H1 (cell line): ENCODE data around the gene MRM1. TPM values are rescaled to one million over a fixed set of nuclear protein-coding genes. Genes with fewer than 3 reads are reported as not detected.
A peak's percentile ranks its signal among the peaks of the same experiment; 100 is the strongest.

Source experiments
- CTCF ChIA-PET: fragments of 300-600 bp; sonication (Branson Sonifier 250); formaldehyde crosslinking; loops from one replicate; lab custom pipeline; 2021; ENCODE audit not compliant: partially characterized antibody; lab: Charles Lee
- POLR2A ChIA-PET: fragments of 300-600 bp; sonication (Branson Sonifier 250); formaldehyde crosslinking; loops from one replicate; lab custom pipeline; 2021; ENCODE audit warnings: inconsistent platforms; ENCODE audit not compliant: partially characterized antibody; lab: Charles Lee
- DNase-seq, 2 experiments: peaks; one replicate each; pipeline versions ENCODE4 v3.0.0 to v3.0.0-alpha.2; 2010 to 2022; ENCODE audit warnings: low spot score in 2 of 2, low read depth in 1 of 2, mixed read lengths in 1 of 2
- FAIRE-seq: peaks from 2 replicates; lab custom pipeline; 2011; peaks lifted over from hg19 to GRCh38; lab: Jason Lieb, UNC
- H2AFZ ChIP-seq: 2 replicates; pipeline ENCODE4 v1.8.1; 2012; ENCODE audit warnings: low read length, inconsistent platforms
- H2AK5ac ChIP-seq: 2 replicates; pipeline ENCODE4 v1.6.1; 2013; ENCODE audit warnings: low read depth, low read length
- H2BK120ac ChIP-seq: replicated peaks from 2 replicates; pipeline ENCODE3; 2013; ENCODE audit warnings: low read depth, low read length, inconsistent platforms
- H2BK12ac ChIP-seq: 2 replicates; pipeline ENCODE4 v1.6.1; 2013; ENCODE audit warnings: low read depth, low read length
- H2BK15ac ChIP-seq: 2 replicates; pipeline ENCODE4 v1.6.1; 2013; ENCODE audit warnings: low read length
- H2BK20ac ChIP-seq: 2 replicates; pipeline ENCODE4 v1.6.1; 2013; ENCODE audit warnings: low read length
- H2BK5ac ChIP-seq: 2 replicates; pipeline ENCODE4 v1.6.1; 2013; ENCODE audit warnings: low read depth, low read length
- H3K14ac ChIP-seq: 2 replicates; pipeline ENCODE4 v1.6.1; 2013; ENCODE audit warnings: inconsistent platforms; ENCODE audit not compliant: insufficient read length
- H3K18ac ChIP-seq: 2 replicates; pipeline ENCODE4 v1.6.1; 2013; ENCODE audit warnings: low read length; ENCODE audit errors: extremely low read depth
- H3K23ac ChIP-seq: 2 replicates; pipeline ENCODE4 v1.6.1; 2013; ENCODE audit warnings: inconsistent platforms; ENCODE audit not compliant: insufficient read length
- H3K23me2 ChIP-seq: 2 replicates; pipeline ENCODE4 v1.6.1; 2013; ENCODE audit warnings: low read depth, low read length
- H3K27ac ChIP-seq: 2 replicates; pipeline ENCODE4 v1.6.1; 2011; ENCODE audit warnings: low read depth, low read length, inconsistent platforms
- H3K27me3 ChIP-seq, 4 experiments: replicated peaks in 1 of 4; 1 replicate in 1 of 4; 2 replicates in 3 of 4; pipeline versions ENCODE4 v1.6.1 to v1.8.1; 2011 to 2013; ENCODE audit warnings: low read length in 3 of 4, mild to moderate bottlenecking in 3 of 4, inconsistent platforms in 2 of 4, mixed read lengths in 2 of 4, moderate library complexity in 1 of 4; ENCODE audit not compliant: control insufficient read depth in 3 of 4, insufficient read depth in 3 of 4; ENCODE audit errors: extremely low read depth in 1 of 4
- H3K36me3 ChIP-seq, 4 experiments: 2 replicates each; pipeline versions ENCODE4 v1.6.1 to v1.8.1; 2011 to 2013; ENCODE audit warnings: mild to moderate bottlenecking in 4 of 4, low read length in 3 of 4, moderate library complexity in 2 of 4, control low read depth in 1 of 4, inconsistent platforms in 1 of 4; ENCODE audit not compliant: insufficient read depth in 4 of 4, control insufficient read depth in 2 of 4
- H3K4ac ChIP-seq: replicated peaks from 2 replicates; pipeline ENCODE3; 2013; ENCODE audit warnings: low read length, low read depth, mixed read lengths, inconsistent platforms; ENCODE audit not compliant: insufficient read length
- H3K4me1 ChIP-seq, 4 experiments: replicated peaks in 1 of 4; 1 replicate in 1 of 4; 2 replicates in 3 of 4; pipeline versions ENCODE4 v1.6.1 to v1.8.1; 2011 to 2013; ENCODE audit warnings: low read length in 3 of 4, inconsistent platforms in 2 of 4, mixed read lengths in 1 of 4; ENCODE audit not compliant: insufficient read depth in 4 of 4, control insufficient read depth in 3 of 4
- H3K4me2 ChIP-seq, 2 experiments: 2 replicates each; pipeline versions ENCODE4 v1.6.1 to v1.8.1; 2011 to 2013; ENCODE audit warnings: low read depth in 2 of 2, low read length in 2 of 2, control low read depth in 1 of 2, inconsistent platforms in 1 of 2, mild to moderate bottlenecking in 1 of 2; ENCODE audit not compliant: insufficient read depth in 1 of 2
- H3K4me3 ChIP-seq, 4 experiments: fragments of 200-600, 300-600 bp in 1 of 4; sonication (generic), shearing (Covaris generic), sonication (Bioruptor Twin) in 1 of 4; 2 replicates each; pipeline versions ENCODE4 v1.5.1 to v1.8.1; 2011 to 2016; ENCODE audit warnings: low read length in 4 of 4, low read depth in 3 of 4, control low read depth in 2 of 4, inconsistent platforms in 2 of 4, mild to moderate bottlenecking in 2 of 4, mixed read lengths in 1 of 4, moderate library complexity in 1 of 4; ENCODE audit not compliant: insufficient read depth in 2 of 4; ENCODE audit errors: extremely low read depth in 1 of 4
- H3K56ac ChIP-seq: replicated peaks from 2 replicates; pipeline ENCODE3; 2013; ENCODE audit warnings: low read depth, mild to moderate bottlenecking, mixed read lengths, low read length, inconsistent platforms; ENCODE audit not compliant: insufficient read length
- H3K79me1 ChIP-seq: 2 replicates; pipeline ENCODE4 v1.6.1; 2013; ENCODE audit warnings: low read depth, low read length, control low read depth
- H3K79me2 ChIP-seq, 2 experiments: 2 replicates each; pipeline versions ENCODE4 v1.6.1 to v1.8.1; 2012 to 2013; ENCODE audit warnings: low read length in 2 of 2, mild to moderate bottlenecking in 2 of 2, inconsistent platforms in 1 of 2; ENCODE audit not compliant: insufficient read depth in 2 of 2, control insufficient read depth in 1 of 2
- H3K9ac ChIP-seq, 4 experiments: replicated peaks in 1 of 4; 1 replicate in 1 of 4; 2 replicates in 3 of 4; pipeline versions ENCODE4 v1.6.1 to v1.8.1; 2011 to 2013; ENCODE audit warnings: low read depth in 3 of 4, low read length in 3 of 4, control low read depth in 2 of 4, mild to moderate bottlenecking in 2 of 4, moderate library complexity in 2 of 4, inconsistent platforms in 1 of 4; ENCODE audit errors: extremely low read depth in 1 of 4
- H3K9me3 ChIP-seq, 2 experiments: 2 replicates each; pipeline versions ENCODE4 v1.6.1 to v1.8.1; 2012 to 2013; ENCODE audit warnings: mild to moderate bottlenecking in 2 of 2, moderate library complexity in 2 of 2, control low read depth in 1 of 2, inconsistent platforms in 1 of 2, low read depth in 1 of 2, low read length in 1 of 2, mixed read lengths in 1 of 2; ENCODE audit not compliant: insufficient read depth in 2 of 2
- H4K20me1 ChIP-seq, 2 experiments: replicated peaks in 1 of 2; 2 replicates each; pipeline versions ENCODE3 to v1.8.1; 2011 to 2013; ENCODE audit warnings: inconsistent platforms in 2 of 2, low read length in 2 of 2, mild to moderate bottlenecking in 1 of 2; ENCODE audit not compliant: insufficient read depth in 2 of 2, control insufficient read depth in 1 of 2
- H4K5ac ChIP-seq: 2 replicates; pipeline ENCODE4 v1.6.1; 2013; ENCODE audit warnings: low read length, low read depth, mixed read lengths, inconsistent platforms; ENCODE audit not compliant: insufficient read length
- H4K8ac ChIP-seq: 2 replicates; pipeline ENCODE4 v1.8.0; 2013; ENCODE audit warnings: mild to moderate bottlenecking, moderate library complexity, low read length, inconsistent platforms; ENCODE audit not compliant: insufficient read depth; ENCODE audit errors: extremely low read depth
- H4K91ac ChIP-seq: replicated peaks from 2 replicates; pipeline ENCODE3; 2013; ENCODE audit warnings: low read length, mixed read lengths, inconsistent platforms; ENCODE audit not compliant: insufficient read length
- EZH2 ChIP-seq: fragments of 200-600 bp; sonication (generic); IDR thresholded peaks from 2 replicates; pipeline ENCODE4 v1.7.1; 2012; ENCODE audit warnings: low read depth, mild to moderate bottlenecking, moderate library complexity, low read length, inconsistent platforms; ENCODE audit not compliant: severe bottlenecking
- WGBS, 2 experiments: shearing (Covaris generic) in 1 of 2; methylation state at CpG; one replicate each; pipeline versions ENCODE4 v1.1.6 to v1.1.7; 2013 to 2015; ENCODE audit warnings: low lambda C conversion rate in 2 of 2, mixed read lengths in 2 of 2, inconsistent platforms in 1 of 2, low coverage in 1 of 2, missing lambda C conversion rate in 1 of 2; ENCODE audit not compliant: insufficient replicate concordance in 2 of 2, insufficient coverage in 1 of 2, insufficient read length in 1 of 2; ENCODE audit errors: extremely low coverage in 1 of 2, missing lambda C conversion rate in 1 of 2; 5-methylcytosine and 5-hydroxymethylcytosine counted together
- polyA plus RNA-seq, 7 experiments: library from polyadenylated mRNA; depleted of rRNA in 3 of 7; stranded (reverse) in 5 of 7; unstranded in 2 of 7; fragments of >200 nt in 5 of 7; fragments of 200-250 nt in 2 of 7; gene quantifications; 1 replicate in 5 of 7; 2 replicates in 1 of 7; 4 replicates in 1 of 7; pipeline versions ENCODE4 v1.2.1 to v1.2.3, GENCODE V29; 2011 to 2013; ENCODE audit warnings: missing spikeins in 2 of 7, mixed read lengths in 2 of 7
- total RNA-seq: library from RNA; stranded (reverse); fragmentation: NEBNext Ultra II Directional; extraction: Animal tissue kit (Norgen Biotek cat#: 25700); gene quantifications from 2 replicates; pipeline ENCODE4 v1.2.1, GENCODE V29; 2021

MRM1 gene
- total and polyA plus RNA-seq, 2 of the 8 experiments (the other 6 are each of a cell fraction or from before 2014, with no cell fraction given): 9.9 to 11.2 TPM

GRCh38 chr17:36600465-36600864 lies 918 bp upstream of the MRM1 start:
- H3K4me1 ChIP-seq: peaks cover 3 to 15% (median 9%) of the 10 kb centered on the region in 4 experiments
- ChIA-PET POLR2A (interaction anchor here (0.6 to 5.0 kb wide), 7 partner anchors 9 to 1009 kb away, joined by 3 to 55 read pairs (median 3); partner anchors contain the start of genes DHRS11 and SYNRG), CTCF (interaction anchor here (2.3 to 5.6 kb wide), 4 partner anchors 14 to 106 kb away, joined by 5 to 84 read pairs (median 20); no protein-coding TSS in a partner anchor)
- H3K23me2 ChIP-seq: peaks cover 10% of the 10 kb centered on the region
- peak overlapping the region; percentile 91 to 95 for H3K4me2 ChIP-seq
- no peak for DNase-seq
- 0 out of 2 replicates have a peak overlapping the region, but pooled peaks have one; percentile 34 for H3K27ac ChIP-seq
- no peak overlapping the region for H4K91ac ChIP-seq
- peak overlapping the region in 2 of 4 experiments; percentile 2 to 15; a peak in 3 of 7 replicates for H3K9ac ChIP-seq
- no peak overlapping the region for H3K14ac ChIP-seq
- H3K36me3 ChIP-seq: peaks cover 0 to 3% (median under 1%) of the 10 kb centered on the region in 4 experiments; a peak in 2 of 8 replicates
- no peak for TF ChIP-seq EZH2
- TF ChIP-seq, all 59 proteins: peak for 0
- no peak overlapping the region for H3K4ac ChIP-seq
- no peaks in the 10 kb centered on the region for H3K27me3 ChIP-seq
- peak overlapping the region; percentile 81; the same call in 1 of the 2 replicates for H2BK12ac ChIP-seq
- no peak for FAIRE-seq
- H3K18ac ChIP-seq: peak overlapping the region; percentile 86; the same call in 1 of the 2 replicates
- 97% methylated on average over 3 of the region's 3 CpGs; no CpG with 5 or more reads in 1 of the 2 experiments for WGBS, 2 experiments
- peaks cover 2 to 20% of the 10 kb centered on the region in 2 experiments; a peak in 2 of 4 replicates for H3K79me2 ChIP-seq
- H3K23ac ChIP-seq: no peak overlapping the region
- no peak overlapping the region for H3K56ac ChIP-seq
- H4K20me1 ChIP-seq: peaks cover 2 to 5% of the 10 kb centered on the region in 2 experiments
- no peaks in the 10 kb centered on the region for H3K9me3 ChIP-seq
- no peak overlapping the region for H4K5ac ChIP-seq
- peaks cover 2% of the 10 kb centered on the region; the same call in 1 of the 2 replicates for H3K79me1 ChIP-seq
- no peak overlapping the region for H4K8ac ChIP-seq
- H2BK15ac ChIP-seq: 0 out of 2 replicates have a peak overlapping the region, but pooled peaks have one; percentile 72
- H2AK5ac ChIP-seq: no peak overlapping the region
- H2BK5ac ChIP-seq: peak overlapping the region; percentile 95
- H2BK20ac ChIP-seq: no peak overlapping the region
- peak overlapping the region in 3 of 4 experiments; percentile 75 to 94 (median 84); a peak in 5 of 8 replicates for H3K4me3 ChIP-seq
- H2AFZ ChIP-seq: no peak overlapping the region
- no peak overlapping the region for H2BK120ac ChIP-seq
